Natural killer cell (primary cell): ENCODE results near the gene CCDC150. TPM values are rescaled to one million over a fixed set of nuclear protein-coding genes. Genes with fewer than 3 reads are reported as not detected.

Source experiments
- ATAC-seq, 3 donors: fragments of 150-1000 bp in 2 of 3; fragments of 200-7000 bp in 1 of 3; cut with Tn5 transposase; 1 replicate in 1 of 3; 2 replicates in 2 of 3; pipeline ENCODE4 v1.10.0; 2021; ENCODE audit warnings: mild to moderate bottlenecking in 2 of 3, moderate library complexity in 2 of 3
- DNase-seq, 2 donors: peaks; one replicate each; pipeline versions ENCODE4 v3.0.0 to v3.0.0-alpha.2; 2013 to 2021; ENCODE audit warnings: mixed read lengths in 1 of 2
- H3K27ac ChIP-seq: one replicate; pipeline ENCODE4 v1.5.1; 2013; ENCODE audit warnings: mild to moderate bottlenecking, low read length
- H3K27me3 ChIP-seq: one replicate; pipeline ENCODE4 v1.6.1; 2013; ENCODE audit warnings: low read length; ENCODE audit not compliant: control insufficient read depth, insufficient read depth
- H3K36me3 ChIP-seq: one replicate; pipeline ENCODE4 v1.6.1; 2013; ENCODE audit warnings: low read length; ENCODE audit not compliant: control insufficient read depth, insufficient read depth
- H3K4me1 ChIP-seq: one replicate; pipeline ENCODE4 v1.6.1; 2013; ENCODE audit warnings: low read length; ENCODE audit not compliant: control insufficient read depth, insufficient read depth
- H3K4me3 ChIP-seq: one replicate; pipeline ENCODE4 v1.5.1; 2013; ENCODE audit warnings: low read length
- H3K9me3 ChIP-seq: one replicate; pipeline ENCODE4 v1.6.1; 2013; ENCODE audit warnings: low read length; ENCODE audit not compliant: control insufficient read depth, insufficient read depth
- H3K27ac Mint-ChIP-seq, 2 donors: one replicate each; pipeline ENCODE4 v1.8.0; 2022; ENCODE audit warnings: mild to moderate bottlenecking in 2 of 2, mixed read lengths in 2 of 2, moderate library complexity in 1 of 2
- H3K27me3 Mint-ChIP-seq, 2 donors: one replicate each; pipeline ENCODE4 v1.8.0; 2022; ENCODE audit warnings: low read depth in 2 of 2, mixed read lengths in 2 of 2
- H3K36me3 Mint-ChIP-seq: one replicate; pipeline ENCODE4 v1.8.0; 2022; ENCODE audit warnings: mixed read lengths
- H3K4me1 Mint-ChIP-seq, 2 donors: one replicate each; pipeline ENCODE4 v1.8.0; 2022; ENCODE audit warnings: mixed read lengths in 2 of 2
- H3K4me3 Mint-ChIP-seq: one replicate; pipeline ENCODE4 v1.8.0; 2022; ENCODE audit warnings: mild to moderate bottlenecking, moderate library complexity, mixed read lengths
- H3K9me3 Mint-ChIP-seq, 2 donors: one replicate each; pipeline ENCODE4 v1.8.0; 2022; ENCODE audit warnings: mixed read lengths in 2 of 2
- WGBS: methylation state at CpG from one replicate; pipeline ENCODE4 v1.1.7; 2013; ENCODE audit warnings: missing lambda C conversion rate; ENCODE audit not compliant: insufficient coverage; 5-methylcytosine and 5-hydroxymethylcytosine counted together
- intact Hi-C: fragments of 100-400 bp; cut with micrococcal nuclease; formaldehyde crosslinking; loops from one replicate; pipeline ENCODE4 v1.14.2; 2022
- total RNA-seq, 4 donors: library from RNA; stranded (reverse); fragments of 120-200 nt in 1 of 4; gene quantifications; one replicate each; pipeline versions ENCODE4 v1.2.3 to v1.2.4, GENCODE V29; 2013 to 2022
- TF ChIP-seq, protein P1 (sequence below): fragments of 200-600 bp; IDR thresholded peaks from one replicate; pipeline ENCODE4 v1.8.0; 2022; ENCODE audit warnings: antibody characterized with exemption

CCDC150 gene
- total RNA-seq, 3 donors from 2014 or later (not counting 1 experiment from before 2014, with no cell fraction given): 1.1 to 2.3 (median 1.3) TPM

GRCh38 chr2:196743165-196743564 is 103.7 kb downstream of the CCDC150 start:
- H3K36me3 ChIP-seq: no peaks in the 10 kb centered on the region
- H3K9me3 Mint-ChIP-seq: peaks cover 4% of the 10 kb centered on the region in 2 donors

DNA sequence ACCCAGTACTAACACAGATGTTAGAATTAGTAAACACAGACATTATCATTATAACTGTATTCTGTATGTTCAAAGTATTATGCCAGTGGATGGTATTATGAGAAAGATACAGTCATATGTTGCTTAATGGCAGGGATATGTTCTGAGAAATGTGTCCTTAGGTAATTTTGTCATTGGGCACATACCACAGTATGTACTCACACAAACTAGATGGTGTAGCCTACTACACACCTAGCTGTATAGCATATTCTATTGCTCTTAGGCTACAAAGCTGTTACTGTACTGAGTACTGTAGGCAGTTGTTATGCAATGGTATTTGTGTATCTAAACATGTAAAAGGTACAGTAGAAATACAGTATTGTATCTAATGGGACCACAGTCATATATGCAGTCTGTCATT is 106.2 kb downstream of the CCDC150 start:
- ATAC-seq: no peak
- Histone ChIP-seq H3K27me3 (no peaks in the 10 kb centered on the region), H3K9me3 (no peaks in the 10 kb centered on the region), H3K4me1 (no peaks in the 10 kb centered on the region), H3K27ac (no peak overlapping the region), H3K36me3 (no peaks in the 10 kb centered on the region), H3K4me3 (no peak overlapping the region)
- DNase-seq: no peak
- no peaks in the 10 kb centered on the region for H3K36me3 Mint-ChIP-seq
- no peak overlapping the region for H3K4me3 Mint-ChIP-seq
- intact Hi-C loops: no loop called here
- H3K27me3 Mint-ChIP-seq: no peaks in the 10 kb centered on the region
- H3K4me1 Mint-ChIP-seq: peaks cover 0 to 8% of the 10 kb centered on the region in 2 donors
- H3K9me3 Mint-ChIP-seq: no peaks in the 10 kb centered on the region
- H3K27ac Mint-ChIP-seq: no peak overlapping the region
- TF ChIP-seq, protein P1, sequence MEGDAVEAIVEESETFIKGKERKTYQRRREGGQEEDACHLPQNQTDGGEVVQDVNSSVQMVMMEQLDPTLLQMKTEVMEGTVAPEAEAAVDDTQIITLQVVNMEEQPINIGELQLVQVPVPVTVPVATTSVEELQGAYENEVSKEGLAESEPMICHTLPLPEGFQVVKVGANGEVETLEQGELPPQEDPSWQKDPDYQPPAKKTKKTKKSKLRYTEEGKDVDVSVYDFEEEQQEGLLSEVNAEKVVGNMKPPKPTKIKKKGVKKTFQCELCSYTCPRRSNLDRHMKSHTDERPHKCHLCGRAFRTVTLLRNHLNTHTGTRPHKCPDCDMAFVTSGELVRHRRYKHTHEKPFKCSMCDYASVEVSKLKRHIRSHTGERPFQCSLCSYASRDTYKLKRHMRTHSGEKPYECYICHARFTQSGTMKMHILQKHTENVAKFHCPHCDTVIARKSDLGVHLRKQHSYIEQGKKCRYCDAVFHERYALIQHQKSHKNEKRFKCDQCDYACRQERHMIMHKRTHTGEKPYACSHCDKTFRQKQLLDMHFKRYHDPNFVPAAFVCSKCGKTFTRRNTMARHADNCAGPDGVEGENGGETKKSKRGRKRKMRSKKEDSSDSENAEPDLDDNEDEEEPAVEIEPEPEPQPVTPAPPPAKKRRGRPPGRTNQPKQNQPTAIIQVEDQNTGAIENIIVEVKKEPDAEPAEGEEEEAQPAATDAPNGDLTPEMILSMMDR: no peak

More at GRCh38 chr2:196743165-196743564, 103.7 kb downstream of the CCDC150 start:
- no peak for ATAC-seq
- Histone ChIP-seq H3K27me3 (no peaks in the 10 kb centered on the region), H3K9me3 (no peaks in the 10 kb centered on the region), H3K4me3 (no peak overlapping the region), H3K27ac (no peak overlapping the region), H3K4me1 (no peaks in the 10 kb centered on the region)
- WGBS: 94% methylated on average over 4 of the region's 7 CpGs
- Mint-ChIP-seq H3K27me3 (no peaks in the 10 kb centered on the region), H3K36me3 (peaks cover 8% of the 10 kb centered on the region), H3K4me3 (no peak overlapping the region), H3K27ac (no peak overlapping the region), H3K4me1 (no peaks in the 10 kb centered on the region)
- TF ChIP-seq, protein P1: no peak
- DNase-seq: no peak
- intact Hi-C loops: no loop called here

GRCh38 chr2:196747400-196747799 is 107.9 kb downstream of the CCDC150 start:
- H3K4me3 Mint-ChIP-seq: no peak overlapping the region
- peaks cover 10 to 17% of the 10 kb centered on the region in 2 donors for H3K4me1 Mint-ChIP-seq
- ATAC-seq: no peak
- peaks cover 6% of the 10 kb centered on the region for H3K4me1 ChIP-seq
- no peaks in the 10 kb centered on the region for H3K27me3 Mint-ChIP-seq
- no peak overlapping the region for H3K27ac ChIP-seq
- 100% methylated on average over 1 of the region's 1 CpG for WGBS
- H3K27me3 ChIP-seq: no peaks in the 10 kb centered on the region
- H3K36me3 ChIP-seq: no peaks in the 10 kb centered on the region
- no peak overlapping the region for H3K27ac Mint-ChIP-seq
- intact Hi-C loops: no loop called here
- TF ChIP-seq, protein P1: no peak
- H3K36me3 Mint-ChIP-seq: no peaks in the 10 kb centered on the region
- H3K4me3 ChIP-seq: no peak overlapping the region
- H3K9me3 Mint-ChIP-seq: no peaks in the 10 kb centered on the region
- no peak for DNase-seq
- no peaks in the 10 kb centered on the region for H3K9me3 ChIP-seq

GRCh38 chr2:196748123-196748522 is 108.6 kb downstream of the CCDC150 start:
- H3K36me3 ChIP-seq: no peaks in the 10 kb centered on the region
- ATAC-seq (no peak), DNase-seq (no peak)
- TF ChIP-seq, protein P1: no peak
- Mint-ChIP-seq H3K27ac (no peak overlapping the region), H3K36me3 (no peaks in the 10 kb centered on the region), H3K4me1 (peaks cover 10 to 17% of the 10 kb centered on the region in 2 donors), H3K9me3 (peaks cover 0 to under 1% of the 10 kb centered on the region in 2 donors), H3K27me3 (no peaks in the 10 kb centered on the region), H3K4me3 (no peak overlapping the region)
- no peaks in the 10 kb centered on the region for H3K27me3 ChIP-seq
- H3K9me3 ChIP-seq: no peaks in the 10 kb centered on the region
- H3K27ac ChIP-seq: no peak overlapping the region
- intact Hi-C loops: no loop called here
- WGBS: 68% methylated on average over 2 of the region's 2 CpGs
- H3K4me3 ChIP-seq: no peak overlapping the region
- peaks cover 6% of the 10 kb centered on the region for H3K4me1 ChIP-seq
